Activated T-helper 2 cell treated with anti-CD3 and anti-CD28 coated beads, Interferon-gamma antibody, Interleukin-2, Interleukin-4, amounts not matched to agents 10 μg/mL and 5 μg/mL and 100 μg/mL, durations not matched to agents 14 hours and 24 hours and 36 hours (primary cell): ENCODE data around the gene MYH14. TPM values are rescaled to one million over a fixed set of nuclear protein-coding genes. Genes with fewer than 3 reads are reported as not detected.

ENCODE experiments used
- DNase-seq: peaks from one replicate; pipeline ENCODE4 v3.0.0; 2021; ENCODE audit warnings: low spot score
- H3K27ac Mint-ChIP-seq: one replicate; pipeline ENCODE4 v1.8.0; 2021; ENCODE audit warnings: mixed read lengths
- H3K27me3 Mint-ChIP-seq: one replicate; pipeline ENCODE4 v1.8.0; 2021; ENCODE audit warnings: low read depth, mixed read lengths
- H3K36me3 Mint-ChIP-seq: one replicate; pipeline ENCODE4 v1.8.0; 2021; ENCODE audit warnings: low read depth, mixed read lengths
- H3K4me1 Mint-ChIP-seq: one replicate; pipeline ENCODE4 v1.8.0; 2021; ENCODE audit warnings: low read depth, mixed read lengths
- H3K4me3 Mint-ChIP-seq: one replicate; pipeline ENCODE4 v1.8.0; 2021; ENCODE audit warnings: low read depth, mild to moderate bottlenecking, moderate library complexity, mixed read lengths
- H3K9me3 Mint-ChIP-seq: one replicate; pipeline ENCODE4 v1.8.0; 2021; ENCODE audit warnings: mixed read lengths
- intact Hi-C: fragments of 100-400 bp; cut with micrococcal nuclease; formaldehyde crosslinking; loops from one replicate; pipeline ENCODE4 v1.15.1; 2023
- total RNA-seq: library from RNA; stranded (reverse); gene quantifications from 2 replicates; pipeline ENCODE4 v1.2.3, GENCODE V29; 2022

MYH14 gene
- total RNA-seq, 1 donor from 2014 or later = not detected

GRCh38 chr19:50178320-50178719, 25.1 kb upstream of the MYH14 start:
- intact Hi-C loops = no loop called here
- Mint-ChIP-seq H3K36me3 (no peaks in the 10 kb centered on the region), H3K27ac (no peak overlapping the region), H3K27me3 (no peaks in the 10 kb centered on the region), H3K4me1 (peaks cover under 1% of the 10 kb centered on the region), H3K4me3 (no peak overlapping the region), H3K9me3 (no peaks in the 10 kb centered on the region)
- no peak for DNase-seq

- H3K27ac Mint-ChIP-seq = no peak overlapping the region
- no peaks in the 10 kb centered on the region for H3K36me3 Mint-ChIP-seq
- H3K4me1 Mint-ChIP-seq = no peaks in the 10 kb centered on the region
- no peaks in the 10 kb centered on the region for H3K27me3 Mint-ChIP-seq
- H3K9me3 Mint-ChIP-seq = no peaks in the 10 kb centered on the region
- intact Hi-C loops = no loop called here
- no peak for DNase-seq
- H3K4me3 Mint-ChIP-seq = no peak overlapping the region
Observed at GRCh38 chr19:50178859-50179537, 24.4 kb upstream of the MYH14 start.

GRCh38 chr19:50181121-50181520, 22.3 kb upstream of the MYH14 start:
- Mint-ChIP-seq H3K9me3 (no peaks in the 10 kb centered on the region), H3K27ac (no peak overlapping the region), H3K36me3 (no peaks in the 10 kb centered on the region), H3K4me1 (no peaks in the 10 kb centered on the region), H3K4me3 (no peak overlapping the region), H3K27me3 (no peaks in the 10 kb centered on the region)
- DNase-seq = no peak
- intact Hi-C loops = no loop called here

- H3K4me1 Mint-ChIP-seq = no peaks in the 10 kb centered on the region
Observed at GRCh38 chr19:50184196-50184595, 19.2 kb upstream of the MYH14 start.

GRCh38 chr19:50187937-50188336, 15.5 kb upstream of the MYH14 start:
- H3K4me1 Mint-ChIP-seq = no peaks in the 10 kb centered on the region
- intact Hi-C loops = no loop called here

More at GRCh38 chr19:50184196-50184595, 19.2 kb upstream of the MYH14 start:
- no peaks in the 10 kb centered on the region for H3K9me3 Mint-ChIP-seq
- H3K36me3 Mint-ChIP-seq = no peaks in the 10 kb centered on the region
- no peak overlapping the region for H3K27ac Mint-ChIP-seq
- no peak for DNase-seq
- H3K4me3 Mint-ChIP-seq = no peak overlapping the region
- H3K27me3 Mint-ChIP-seq = no peaks in the 10 kb centered on the region
- intact Hi-C loops = no loop called here

GRCh38 chr19:50189331-50189730, 14.1 kb upstream of the MYH14 start:
- H3K4me1 Mint-ChIP-seq = no peaks in the 10 kb centered on the region
- intact Hi-C loops = no loop called here
- H3K27ac Mint-ChIP-seq = no peak overlapping the region
- DNase-seq = no peak
- H3K36me3 Mint-ChIP-seq = no peaks in the 10 kb centered on the region
- peaks cover 3% of the 10 kb centered on the region for H3K27me3 Mint-ChIP-seq
- H3K4me3 Mint-ChIP-seq = no peak overlapping the region
- H3K9me3 Mint-ChIP-seq = no peaks in the 10 kb centered on the region

More at GRCh38 chr19:50187937-50188336, 15.5 kb upstream of the MYH14 start:
- Mint-ChIP-seq H3K9me3 (no peaks in the 10 kb centered on the region), H3K36me3 (no peaks in the 10 kb centered on the region), H3K27me3 (peaks cover 3% of the 10 kb centered on the region), H3K27ac (no peak overlapping the region), H3K4me3 (no peak overlapping the region)
- no peak for DNase-seq

- intact Hi-C loops = no loop called here
- Mint-ChIP-seq H3K4me1 (no peaks in the 10 kb centered on the region), H3K27ac (no peak overlapping the region), H3K36me3 (no peaks in the 10 kb centered on the region), H3K4me3 (no peak overlapping the region), H3K27me3 (peaks cover 3% of the 10 kb centered on the region), H3K9me3 (no peaks in the 10 kb centered on the region)
- no peak for DNase-seq
Observed at GRCh38 chr19:50190439-50190891, 13.0 kb upstream of the MYH14 start.

GRCh38 chr19:50191216-50191615, 12.2 kb upstream of the MYH14 start:
- Mint-ChIP-seq H3K9me3 (no peaks in the 10 kb centered on the region), H3K27me3 (peaks cover 3% of the 10 kb centered on the region), H3K4me3 (no peak overlapping the region), H3K27ac (no peak overlapping the region), H3K36me3 (no peaks in the 10 kb centered on the region), H3K4me1 (no peaks in the 10 kb centered on the region)
- DNase-seq = no peak
- intact Hi-C loops = no loop called here

GRCh38 chr19:50192463-50193211, 10.8 kb upstream of the MYH14 start:
- intact Hi-C loops = no loop called here
- Mint-ChIP-seq H3K4me3 (no peak overlapping the region), H3K27me3 (peaks cover 3% of the 10 kb centered on the region), H3K4me1 (no peaks in the 10 kb centered on the region), H3K36me3 (no peaks in the 10 kb centered on the region), H3K27ac (no peak overlapping the region), H3K9me3 (no peaks in the 10 kb centered on the region)
- DNase-seq = no peak

GRCh38 chr19:50195224-50195623, 8.2 kb upstream of the MYH14 start:
- no peak for DNase-seq
- no peak overlapping the region for H3K27ac Mint-ChIP-seq
- no peaks in the 10 kb centered on the region for H3K4me1 Mint-ChIP-seq
- no peak overlapping the region for H3K4me3 Mint-ChIP-seq
- H3K9me3 Mint-ChIP-seq = no peaks in the 10 kb centered on the region
- intact Hi-C loops = no loop called here
- H3K27me3 Mint-ChIP-seq = peaks cover 3% of the 10 kb centered on the region
- H3K36me3 Mint-ChIP-seq = no peaks in the 10 kb centered on the region

- Mint-ChIP-seq H3K4me1 (no peaks in the 10 kb centered on the region), H3K27me3 (peaks cover 3% of the 10 kb centered on the region), H3K4me3 (no peak overlapping the region), H3K36me3 (no peaks in the 10 kb centered on the region), H3K9me3 (no peaks in the 10 kb centered on the region), H3K27ac (no peak overlapping the region)
- intact Hi-C loops = no loop called here
- no peak for DNase-seq
Observed at GRCh38 chr19:50196322-50196932, 7.0 kb upstream of the MYH14 start.

- H3K4me1 Mint-ChIP-seq = no peaks in the 10 kb centered on the region
- H3K9me3 Mint-ChIP-seq = no peaks in the 10 kb centered on the region
- H3K4me3 Mint-ChIP-seq = no peak overlapping the region
- H3K27me3 Mint-ChIP-seq = peaks cover 11% of the 10 kb centered on the region
- no peaks in the 10 kb centered on the region for H3K36me3 Mint-ChIP-seq
- intact Hi-C loops = no loop called here
- no peak overlapping the region for H3K27ac Mint-ChIP-seq
- DNase-seq = no peak
Observed at GRCh38 chr19:50197348-50197747, 6.1 kb upstream of the MYH14 start.
